ENCODE results near the gene CCDC177. TPM values are rescaled to one million over a fixed set of nuclear protein-coding genes. Genes with fewer than 3 reads are reported as not detected.

CCDC177 gene
- total and polyA plus RNA-seq, 4 donors, result 0.01 TPM; not detected in 3

DNA sequence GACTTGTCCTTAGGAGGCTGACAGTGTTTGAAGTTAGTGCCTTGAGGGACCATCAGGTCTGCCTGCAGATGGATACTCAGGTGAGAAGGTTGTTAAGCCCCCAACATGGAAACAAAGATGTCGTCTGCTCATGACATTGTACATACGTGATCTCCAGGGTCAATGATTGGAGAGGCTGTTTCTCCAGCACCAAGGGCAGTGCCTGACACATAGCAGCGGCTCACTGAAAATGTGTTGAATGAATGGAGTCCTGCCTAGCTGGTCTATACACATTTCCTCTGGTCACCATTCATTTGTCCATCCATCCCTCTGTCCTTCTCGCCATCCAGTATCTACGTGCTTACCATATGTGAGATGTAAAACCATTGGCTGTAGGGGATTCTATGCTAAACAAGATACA is 7.1 kb downstream of the CCDC177 start:
- ATAC-seq (ENCODE audit: insufficient read depth, low FRiP score) (no peak), DNase-seq (no peak)
- peaks cover 0 to 13% (median 0%) of the 10 kb centered on the region in 5 donors for H3K4me1 ChIP-seq (ENCODE audit: control insufficient read depth in 5 of 5, insufficient read depth in 5 of 5, low read length in 5 of 5)
- H3K4me3 ChIP-seq, result no peak overlapping the region
- H3K9me3 ChIP-seq (ENCODE audit: control insufficient read depth in 4 of 4, insufficient read depth in 3 of 4, low read length in 3 of 4), result peaks cover 0 to 5% (median 0%) of the 10 kb centered on the region in 4 donors
- no peaks in the 10 kb centered on the region for H3K36me3 ChIP-seq (ENCODE audit: control insufficient read depth in 4 of 4, insufficient read depth in 4 of 4, low read length in 4 of 4)
- WGBS, 2 donors, result 86 to 90% methylated on average over 5 of the region's 5 CpGs
- TF ChIP-seq CTCF (IDR thresholded peaks at IDR 0.05; ENCODE audit: control extremely low read depth, extremely low read depth), result no peak
- peaks cover 12 to 76% (median 71%) of the 10 kb centered on the region in 3 donors for H3K27me3 ChIP-seq (ENCODE audit: control insufficient read depth in 3 of 3, insufficient read depth in 3 of 3, low read length in 2 of 3)
- no peak overlapping the region for H3K9ac ChIP-seq (ENCODE audit: insufficient read depth in 1 of 2, low read length in 2 of 2)
- H3K27ac ChIP-seq (ENCODE audit: low read depth in 1 of 2, low read length in 1 of 2), result no peak overlapping the region

GRCh38 chr14:69561893-69562292 is 12.8 kb downstream of the CCDC177 start:
- no peaks in the 10 kb centered on the region for H3K36me3 ChIP-seq (ENCODE audit: control insufficient read depth in 4 of 4, insufficient read depth in 4 of 4, low read length in 4 of 4)
- no peak overlapping the region for H3K9ac ChIP-seq (ENCODE audit: insufficient read depth in 1 of 2, low read length in 2 of 2)
- DNase-seq (no peak), ATAC-seq (ENCODE audit: insufficient read depth, low FRiP score) (no peak)
- H3K4me3 ChIP-seq, result no peak overlapping the region
- H3K9me3 ChIP-seq (ENCODE audit: control insufficient read depth in 4 of 4, insufficient read depth in 3 of 4, low read length in 3 of 4), result peaks cover 0 to 2% (median 0%) of the 10 kb centered on the region in 4 donors
- no peak overlapping the region for H3K27ac ChIP-seq (ENCODE audit: low read depth in 1 of 2, low read length in 1 of 2)
- peaks cover 0 to 7% (median 0%) of the 10 kb centered on the region in 5 donors for H3K4me1 ChIP-seq (ENCODE audit: control insufficient read depth in 5 of 5, insufficient read depth in 5 of 5, low read length in 5 of 5)
- TF ChIP-seq CTCF (IDR thresholded peaks at IDR 0.05; ENCODE audit: control extremely low read depth, extremely low read depth), result no peak
- peaks cover 0 to 35% (median 35%) of the 10 kb centered on the region in 3 donors for H3K27me3 ChIP-seq (ENCODE audit: control insufficient read depth in 3 of 3, insufficient read depth in 3 of 3, low read length in 2 of 3)

- 91% methylated on average over 7 of the region's 7 CpGs for WGBS, 2 donors
- peaks cover 0 to 27% (median 24%) of the 10 kb centered on the region in 3 donors for H3K27me3 ChIP-seq (ENCODE audit: control insufficient read depth in 3 of 3, insufficient read depth in 3 of 3, low read length in 2 of 3)
Observed at GRCh38 chr14:69560826-69561225, 13.8 kb downstream of the CCDC177 start.

More at GRCh38 chr14:69560826-69561225, 13.8 kb downstream of the CCDC177 start:
- no peak for DNase-seq
- Histone ChIP-seq H3K36me3 (ENCODE audit: control insufficient read depth in 4 of 4, insufficient read depth in 4 of 4, low read length in 4 of 4) (no peaks in the 10 kb centered on the region), H3K27ac (ENCODE audit: low read depth in 1 of 2, low read length in 1 of 2) (no peak overlapping the region), H3K4me3 (no peak overlapping the region), H3K9ac (ENCODE audit: insufficient read depth in 1 of 2, low read length in 2 of 2) (no peak overlapping the region), H3K4me1 (ENCODE audit: control insufficient read depth in 5 of 5, insufficient read depth in 5 of 5, low read length in 5 of 5) (peaks cover 0 to 7% (median 0%) of the 10 kb centered on the region in 5 donors), H3K9me3 (ENCODE audit: control insufficient read depth in 4 of 4, insufficient read depth in 3 of 4, low read length in 3 of 4) (peaks cover 0 to 2% (median 0%) of the 10 kb centered on the region in 4 donors)
- no peak for TF ChIP-seq CTCF (IDR thresholded peaks at IDR 0.05; ENCODE audit: control extremely low read depth, extremely low read depth)
- no peak for ATAC-seq (ENCODE audit: insufficient read depth, low FRiP score)
